Measurements from ENCODE around the gene BSG.
"Not testable (repeated sequence)": the region's sequence is repeated elsewhere in the genome, so short reads cannot be mapped to it uniquely, and the experiment has no call there.

The BSG gene

DNA sequence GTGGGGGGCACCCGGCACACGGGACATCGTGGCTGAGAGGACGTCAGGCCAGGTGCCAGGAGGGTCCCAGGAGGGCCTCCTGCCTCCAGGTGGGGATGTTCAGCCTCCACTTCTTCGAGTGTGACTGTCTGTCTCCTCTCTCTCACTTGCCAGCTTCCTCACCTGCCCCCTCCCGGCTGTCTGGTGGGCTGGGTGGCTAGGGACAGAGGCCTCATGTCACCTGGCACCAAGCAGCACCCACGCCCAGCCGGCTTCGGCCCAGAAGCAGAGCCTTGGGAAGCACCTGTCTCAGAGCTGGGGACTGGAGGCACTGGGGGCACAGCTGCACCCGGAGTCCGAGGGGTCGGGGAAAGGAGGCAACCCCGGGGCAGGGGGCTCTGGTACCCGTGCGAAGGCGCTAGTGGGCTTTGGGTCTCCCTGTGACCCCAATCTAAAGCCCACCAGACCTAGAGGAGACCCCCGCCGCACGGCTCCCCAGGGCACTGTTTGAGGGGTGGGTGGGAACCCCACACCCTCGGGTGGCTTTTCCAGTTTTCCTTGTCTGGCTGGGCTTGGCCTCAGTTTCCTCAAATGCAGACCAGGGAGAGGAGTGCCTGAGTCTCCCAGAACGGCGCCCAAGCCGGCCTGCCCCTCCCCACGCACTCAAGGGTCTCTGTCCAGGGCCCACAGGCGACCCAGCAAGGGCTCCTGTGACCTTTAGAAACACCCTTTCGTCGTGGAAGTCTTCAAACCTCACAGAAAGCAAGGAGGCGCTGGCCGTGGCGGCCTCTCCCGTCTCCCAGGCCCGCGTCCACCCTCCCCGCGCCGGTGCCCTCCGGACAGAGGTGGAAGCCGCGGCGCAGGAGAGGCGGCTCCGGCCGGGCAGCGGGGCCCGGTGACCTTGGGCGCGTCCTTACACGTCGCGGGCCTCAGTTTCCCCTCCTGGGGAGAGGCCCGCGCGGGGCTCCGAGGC is 16.6 kb downstream of the BSG start:
- peak; percentile 15 for DNase-seq

- no peak for DNase-seq
Measured at GRCh38 chr19:589693-590395, 17.4 kb downstream of the BSG start, which contains the start of gene HCN2. TSS of gene HCN2 (plus strand) at chr19:589881. CDS start at chr19:589946, 65 bp downstream.

DNA sequence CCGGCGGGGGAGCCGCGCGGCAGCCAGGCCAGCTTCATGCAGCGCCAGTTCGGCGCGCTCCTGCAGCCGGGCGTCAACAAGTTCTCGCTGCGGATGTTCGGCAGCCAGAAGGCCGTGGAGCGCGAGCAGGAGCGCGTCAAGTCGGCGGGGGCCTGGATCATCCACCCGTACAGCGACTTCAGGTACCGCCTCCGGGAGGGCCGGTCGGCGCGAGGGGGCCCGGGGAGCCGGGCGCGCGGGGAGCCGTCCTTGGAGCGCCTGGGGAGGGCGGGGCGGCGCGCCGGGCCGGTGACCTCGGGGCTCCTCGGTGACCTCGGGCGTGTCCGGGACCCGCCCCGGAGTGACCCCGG is 18.0 kb downstream of the BSG start:
- DNase-seq: no peak

GRCh38 chr19:590750-591098 is 18.3 kb downstream of the BSG start:
- no peak for DNase-seq

DNA sequence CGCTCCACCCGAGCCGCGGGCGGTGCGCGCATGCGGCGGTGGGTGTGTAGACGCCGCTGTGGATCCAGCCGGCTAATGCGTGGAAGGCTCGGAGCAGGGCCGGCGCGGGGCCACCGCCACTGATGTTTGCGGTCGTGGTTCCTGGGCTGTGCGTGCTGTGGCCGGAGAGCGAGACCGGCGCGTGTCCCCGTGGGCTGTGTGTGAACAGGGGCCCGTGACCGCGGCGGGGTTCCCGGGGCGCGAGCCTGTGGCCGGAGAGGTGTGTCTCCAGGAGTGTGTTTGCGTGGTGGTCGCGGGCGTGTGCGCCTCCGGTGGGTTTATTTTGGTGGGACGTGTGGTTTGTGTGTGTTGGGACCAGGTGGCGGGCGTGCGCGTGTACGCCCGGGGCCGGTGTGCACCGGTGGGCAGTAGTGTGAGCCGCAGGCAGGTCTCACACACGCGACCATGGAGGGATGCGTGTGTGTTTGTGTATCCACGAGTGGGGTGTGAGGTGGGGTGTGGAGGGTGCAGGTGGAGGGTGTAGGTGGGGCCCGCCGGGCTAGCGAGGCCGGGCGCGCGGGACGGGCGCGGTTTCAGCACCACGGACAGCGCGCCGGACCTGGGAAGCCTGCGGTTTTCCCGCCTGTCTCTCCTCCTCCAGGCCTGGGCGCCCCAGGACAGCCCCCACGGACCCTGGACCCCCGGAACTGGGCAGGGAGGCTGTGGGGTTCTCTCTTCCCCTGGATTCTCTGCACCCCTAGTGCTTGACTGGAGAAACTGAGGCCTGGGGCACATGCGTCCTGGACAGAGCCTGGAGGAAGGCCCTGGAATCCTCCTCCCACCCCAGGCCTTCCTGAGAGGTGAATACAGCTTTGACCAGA is 18.9 kb downstream of the BSG start:
- no peak for DNase-seq

- no peak for DNase-seq
Measured at GRCh38 chr19:592101-592500, 19.7 kb downstream of the BSG start.

- no peak for DNase-seq
Measured at GRCh38 chr19:593055-593454, 20.7 kb downstream of the BSG start.

GRCh38 chr19:593505-593904 is 21.1 kb downstream of the BSG start:
- DNase-seq: no peak

- DNase-seq: no peak
Measured at GRCh38 chr19:594265-594870, 22.0 kb downstream of the BSG start.

DNA sequence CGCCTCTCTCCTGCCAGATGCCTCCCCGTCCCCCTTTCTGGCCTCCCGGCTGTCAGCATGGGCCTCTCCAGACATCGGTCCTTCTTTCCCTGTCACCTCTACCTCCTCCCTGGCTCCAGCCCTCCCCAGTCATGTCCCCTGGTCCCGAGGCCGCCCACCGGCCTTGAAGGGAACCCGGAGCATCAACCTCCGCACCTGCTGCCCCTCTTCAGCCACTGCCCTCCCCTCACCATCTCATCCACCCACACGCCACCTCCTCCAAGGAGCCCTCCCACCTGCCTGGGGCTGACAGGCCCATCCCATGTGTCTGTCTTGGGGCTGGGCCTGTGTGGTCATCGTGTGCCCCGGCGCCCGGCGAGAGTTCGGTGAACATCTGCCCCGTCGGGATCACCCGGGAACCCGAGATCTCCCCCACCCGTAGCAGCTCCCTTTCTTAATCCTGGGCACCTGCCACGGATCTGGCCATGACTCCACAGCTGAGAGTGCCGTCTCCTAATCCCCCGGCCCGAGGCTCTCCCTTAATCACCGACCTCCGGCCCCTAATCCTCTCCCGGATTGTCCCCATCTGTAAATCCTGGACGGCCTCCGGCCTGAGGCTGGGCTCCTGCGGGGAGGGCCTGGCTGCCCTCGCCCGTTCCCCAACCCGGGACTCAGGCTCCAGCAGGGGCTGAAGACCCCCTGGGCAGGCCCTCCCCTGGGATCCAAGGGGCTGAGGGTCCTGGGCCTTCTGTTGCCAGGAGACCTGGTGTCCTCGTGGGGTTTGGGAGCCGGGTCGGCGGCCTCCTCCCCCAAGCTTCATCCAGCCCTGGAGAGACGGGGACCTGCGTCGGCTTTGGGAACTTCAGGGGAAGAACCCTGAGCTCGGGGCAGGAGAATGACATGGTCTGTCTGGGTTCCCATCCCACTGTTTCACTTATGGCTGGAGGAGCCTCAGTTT is 23.2 kb downstream of the BSG start:
- no peak for DNase-seq

DNA sequence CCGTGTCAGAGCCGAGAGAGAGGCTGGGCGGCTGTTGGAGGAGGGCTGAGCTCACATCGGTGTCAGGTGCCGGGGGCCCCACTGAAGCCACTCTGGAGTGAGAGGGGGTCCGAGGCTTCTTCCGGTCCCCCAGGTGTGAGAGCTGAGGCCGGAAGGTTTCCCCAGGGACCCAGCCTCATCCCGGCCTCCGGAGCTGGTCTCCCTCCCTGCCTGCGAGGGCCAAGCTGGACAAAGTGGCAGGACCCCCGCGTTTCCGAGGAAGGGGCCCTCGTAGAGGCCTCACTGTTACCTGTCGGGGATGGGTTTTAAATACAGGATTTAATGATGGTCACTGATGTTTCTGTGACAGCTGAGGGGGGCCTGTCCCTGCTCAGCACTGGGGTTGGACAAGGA is 23.9 kb downstream of the BSG start:
- DNase-seq: no peak

- DNase-seq: no peak
Measured at GRCh38 chr19:597406-598315, 25.3 kb downstream of the BSG start.

DNA sequence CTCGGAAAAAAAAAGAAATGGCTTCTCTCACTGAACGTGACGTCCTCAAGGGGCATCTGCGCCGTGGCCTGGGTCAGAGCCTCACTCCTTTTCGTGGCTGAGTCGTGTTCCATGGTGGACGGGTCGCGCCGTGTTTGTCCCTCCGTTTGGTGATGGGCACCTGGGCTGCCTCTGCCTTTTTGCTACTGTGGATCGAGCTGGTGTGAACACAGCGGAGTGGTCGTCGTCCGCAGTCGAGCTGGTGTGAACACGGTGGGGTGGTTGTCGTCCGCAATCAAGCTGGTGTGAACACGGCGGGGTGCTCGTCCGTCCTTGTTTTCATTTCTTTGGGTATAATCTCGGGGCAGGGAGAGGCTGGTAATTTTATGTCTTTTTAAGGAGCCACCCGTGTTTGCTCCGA is 28.9 kb downstream of the BSG start:
- no peak for DNase-seq

GRCh38 chr19:601790-602189 is 29.4 kb downstream of the BSG start:
- no peak for DNase-seq

- DNase-seq: no peak
Measured at GRCh38 chr19:602391-603301, 30.2 kb downstream of the BSG start.

GRCh38 chr19:603302-603639 is 30.9 kb downstream of the BSG start:
- not testable (repeated sequence) for DNase-seq

- not testable (repeated sequence) for DNase-seq
Measured at GRCh38 chr19:603779-604178, 31.4 kb downstream of the BSG start.

DNA sequence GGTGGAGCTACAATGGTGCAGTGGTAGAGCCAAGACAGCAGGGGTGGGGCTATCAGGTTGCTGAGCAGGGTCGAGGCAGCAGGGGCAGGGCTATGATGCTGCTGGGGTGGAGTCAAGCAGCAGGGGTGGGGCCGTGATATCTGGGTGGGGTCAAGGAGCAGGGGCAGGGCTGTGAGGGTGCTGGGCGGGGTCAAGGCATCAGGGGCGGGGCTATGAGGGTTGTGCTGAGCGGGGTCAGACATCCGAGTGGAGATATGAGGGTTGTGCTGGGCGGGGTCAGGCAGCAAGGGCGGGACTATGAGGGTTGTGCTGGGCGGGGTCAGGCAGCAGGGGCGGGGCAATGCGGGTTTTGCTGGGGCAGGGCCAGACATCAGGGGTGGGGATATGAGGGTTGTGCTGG is 32.0 kb downstream of the BSG start:
- DNase-seq: peak; percentile 35
